ENCODE data around the gene DIAPH1. TPM values are rescaled to one million over a fixed set of nuclear protein-coding genes. Genes with fewer than 3 reads are reported as not detected.

The DIAPH1 gene
- total RNA-seq, 6 experiments from 2014 or later = 105 to 119 (median 109) TPM

GRCh38 chr5:141647242-141647641 lies 28.4 kb upstream of the DIAPH1 start:
- DNase-seq = no peak
- no peak for TF ChIP-seq CTCF (IDR thresholded peaks at IDR 0.05)
- Mint-ChIP-seq H3K9me3 (no peaks in the 10 kb centered on the region), H3K36me3 (ENCODE audit: low read depth) (peaks cover 17% of the 10 kb centered on the region), H3K4me3 (no peak overlapping the region), H3K4me1 (ENCODE audit: low read depth) (peaks cover 22% of the 10 kb centered on the region), H3K27me3 (ENCODE audit: insufficient read depth) (no peaks in the 10 kb centered on the region; the same call in 1 of the 2 replicates), H3K27ac (no peak overlapping the region)

- H3K36me3 Mint-ChIP-seq (ENCODE audit: low read depth) = peaks cover 28% of the 10 kb centered on the region
- H3K4me1 Mint-ChIP-seq (ENCODE audit: low read depth) = peaks cover 25% of the 10 kb centered on the region
- no peak overlapping the region for H3K27ac Mint-ChIP-seq
- no peaks in the 10 kb centered on the region for H3K9me3 Mint-ChIP-seq
- no peak for DNase-seq
- no peak overlapping the region for H3K4me3 Mint-ChIP-seq
- H3K27me3 Mint-ChIP-seq (ENCODE audit: insufficient read depth) = no peaks in the 10 kb centered on the region; the same call in 1 of the 2 replicates
- TF ChIP-seq CTCF (IDR thresholded peaks at IDR 0.05) = no peak
Observed at GRCh38 chr5:141646026-141646425, 27.2 kb upstream of the DIAPH1 start.

- TF ChIP-seq CTCF (IDR thresholded peaks at IDR 0.05) = peak; percentile 76
- Mint-ChIP-seq H3K4me1 (ENCODE audit: low read depth) (peaks cover 26% of the 10 kb centered on the region), H3K27ac (peak overlapping the region; percentile 17; the same call in 1 of the 2 replicates), H3K27me3 (ENCODE audit: insufficient read depth) (no peaks in the 10 kb centered on the region), H3K9me3 (no peaks in the 10 kb centered on the region), H3K36me3 (ENCODE audit: low read depth) (peaks cover 24% of the 10 kb centered on the region), H3K4me3 (no peak overlapping the region)
- peak; percentile 79 for DNase-seq
Observed at GRCh38 chr5:141641634-141642267, 23.0 kb upstream of the DIAPH1 start.

- no peak overlapping the region for H3K27ac Mint-ChIP-seq
- H3K36me3 Mint-ChIP-seq (ENCODE audit: low read depth) = peaks cover 21% of the 10 kb centered on the region
- no peak for DNase-seq
- no peaks in the 10 kb centered on the region for H3K27me3 Mint-ChIP-seq (ENCODE audit: insufficient read depth)
- no peaks in the 10 kb centered on the region for H3K9me3 Mint-ChIP-seq
- TF ChIP-seq CTCF (IDR thresholded peaks at IDR 0.05) = no peak
- H3K4me1 Mint-ChIP-seq (ENCODE audit: low read depth) = peaks cover 32% of the 10 kb centered on the region
- no peak overlapping the region for H3K4me3 Mint-ChIP-seq
Observed at GRCh38 chr5:141640698-141641097, 21.9 kb upstream of the DIAPH1 start.

- Mint-ChIP-seq H3K4me3 (no peak overlapping the region), H3K4me1 (ENCODE audit: low read depth) (peaks cover 38% of the 10 kb centered on the region)
- TF ChIP-seq CTCF (IDR thresholded peaks at IDR 0.05) = no peak
Observed at GRCh38 chr5:141640051-141640415, 21.2 kb upstream of the DIAPH1 start.

More at GRCh38 chr5:141640051-141640415, 21.2 kb upstream of the DIAPH1 start:
- Mint-ChIP-seq H3K27me3 (ENCODE audit: insufficient read depth) (no peaks in the 10 kb centered on the region), H3K9me3 (no peaks in the 10 kb centered on the region), H3K36me3 (ENCODE audit: low read depth) (peaks cover 22% of the 10 kb centered on the region), H3K27ac (no peak overlapping the region)
- no peak for DNase-seq
